IMR-90 (cell line): ENCODE data around the gene CNOT3.

ENCODE experiments used
- CEBPB ChIP-seq: IDR thresholded peaks from 2 replicates; pipeline ENCODE4 v1.6.1; 2012; ENCODE audit warnings: low read depth, low read length, improper control_type of control experiment
- CTCF ChIP-seq: conservative IDR thresholded peaks from 2 replicates; pipeline ENCODE4 v1.5.1; 2012; ENCODE audit warnings: mild to moderate bottlenecking, low read depth, low read length, improper control_type of control experiment
- FOS ChIP-seq: fragments of 150-350 bp; IDR thresholded peaks from 2 replicates; pipeline ENCODE4 v1.6.1; 2016; ENCODE audit warnings: low read depth, low read length
- MAZ ChIP-seq: IDR thresholded peaks from 2 replicates; pipeline ENCODE4 v1.6.1; 2012; ENCODE audit warnings: low read depth, mild to moderate bottlenecking, low read length, improper control_type of control experiment, moderate library complexity, borderline replicate concordance
- MXI1 ChIP-seq: IDR thresholded peaks from 2 replicates; pipeline ENCODE4 v1.6.1; 2012; ENCODE audit warnings: low read depth, mild to moderate bottlenecking, low read length, moderate library complexity, borderline replicate concordance
- NFE2L2 ChIP-seq: fragments of 150-350 bp; IDR thresholded peaks from 2 replicates; pipeline ENCODE4 v1.6.1; 2016; ENCODE audit warnings: low read depth, mild to moderate bottlenecking, low read length
- POLR2A ChIP-seq: IDR thresholded peaks from 2 replicates; pipeline ENCODE4 v1.6.1; 2012; ENCODE audit warnings: mild to moderate bottlenecking, low read depth, low read length
- RAD21 ChIP-seq: IDR thresholded peaks from 2 replicates; pipeline ENCODE4 v1.6.1; 2012; ENCODE audit warnings: low read length, improper control_type of control experiment
- RCOR1 ChIP-seq: IDR thresholded peaks from 2 replicates; pipeline ENCODE4 v1.6.1; 2012; ENCODE audit warnings: mild to moderate bottlenecking, low read length, improper control_type of control experiment; ENCODE audit not compliant: insufficient replicate concordance
- RFX5 ChIP-seq: IDR thresholded peaks from 2 replicates; pipeline ENCODE4 v1.8.0; 2012; ENCODE audit warnings: low read depth, mild to moderate bottlenecking, low read length, moderate library complexity
- SMC3 ChIP-seq: fragments of 150-350 bp; IDR thresholded peaks from 2 replicates; pipeline ENCODE4 v1.6.1; 2016; ENCODE audit warnings: low read depth, mild to moderate bottlenecking, antibody characterized with exemption, low read length, moderate library complexity
- USF2 ChIP-seq: fragments of 150-350 bp; IDR thresholded peaks from 2 replicates; pipeline ENCODE4 v1.6.1; 2017; ENCODE audit warnings: mild to moderate bottlenecking, antibody characterized with exemption, low read length, low read depth

- no peak for TF ChIP-seq MAZ
- no peak for TF ChIP-seq NFE2L2
- TF ChIP-seq RAD21: no peak
- no peak for TF ChIP-seq CTCF
- no peak for TF ChIP-seq POLR2A
- TF ChIP-seq RCOR1: no peak
- no peak for TF ChIP-seq MXI1
- TF ChIP-seq CEBPB: no peak
- TF ChIP-seq SMC3: no peak
- no peak for TF ChIP-seq FOS
- TF ChIP-seq USF2: no peak
- TF ChIP-seq RFX5: no peak
Observed at GRCh38 chr19:54128441-54128725, 9.2 kb upstream of the CNOT3 start.
